ENCODE data around the gene ASZ1. TPM values are rescaled to one million over a fixed set of nuclear protein-coding genes. Genes with fewer than 3 reads are reported as not detected.

Gene ASZ1
- total RNA-seq, 1 experiment from 2014 or later = not detected

GRCh38 chr7:117338020-117338419 lies 89.3 kb downstream of the ASZ1 start:
- no peak for DNase-seq (ENCODE audit: low spot score)

- DNase-seq (ENCODE audit: low spot score) = no peak
These were observed 94.1 kb downstream of the ASZ1 start for GRCh38 chr7:117333168-117333567.

- no peak for DNase-seq (ENCODE audit: low spot score)
These were observed 95.3 kb downstream of the ASZ1 start for GRCh38 chr7:117332031-117332430.

- DNase-seq (ENCODE audit: low spot score) = no peak
These were observed 101.5 kb downstream of the ASZ1 start for GRCh38 chr7:117325836-117326235.

GRCh38 chr7:117324960-117325359 lies 102.3 kb downstream of the ASZ1 start:
- DNase-seq (ENCODE audit: low spot score) = no peak

GRCh38 chr7:117323851-117324711 lies 103.2 kb downstream of the ASZ1 start:
- no peak for DNase-seq (ENCODE audit: low spot score)

- no peak for DNase-seq (ENCODE audit: low spot score)
These were observed 103.9 kb downstream of the ASZ1 start for GRCh38 chr7:117323305-117323850.

- DNase-seq (ENCODE audit: low spot score) = no peak
These were observed 104.5 kb downstream of the ASZ1 start, which contains the start of gene WNT2 for GRCh38 chr7:117322741-117323304. Gene WNT2 (minus strand): TSS chr7:117323058. CDS start chr7:117322989, 69 bp downstream.

GRCh38 chr7:117320523-117320922 lies 106.8 kb downstream of the ASZ1 start:
- no peak for DNase-seq (ENCODE audit: low spot score)

- no peak for DNase-seq (ENCODE audit: low spot score)
These were observed 108.1 kb downstream of the ASZ1 start for GRCh38 chr7:117319181-117319580.

GRCh38 chr7:117313582-117313981 lies 113.7 kb downstream of the ASZ1 start:
- DNase-seq (ENCODE audit: low spot score) = no peak

Other genes with a start within 250 kb of the ASZ1 start
- not detected in 2 replicates for gene WNT2, start 104.4 kb downstream of the ASZ1 start, total RNA-seq (2014; rRNA removed; shearing (Covaris generic))
- 0.02 TPM in 1 of 2 replicates, not detected in the other for gene CFTR, start 52.5 kb upstream of the ASZ1 start, total RNA-seq (2014; rRNA removed; shearing (Covaris generic))